ENCODE measurements around the gene CDC42BPB.

Gene CDC42BPB

DNA sequence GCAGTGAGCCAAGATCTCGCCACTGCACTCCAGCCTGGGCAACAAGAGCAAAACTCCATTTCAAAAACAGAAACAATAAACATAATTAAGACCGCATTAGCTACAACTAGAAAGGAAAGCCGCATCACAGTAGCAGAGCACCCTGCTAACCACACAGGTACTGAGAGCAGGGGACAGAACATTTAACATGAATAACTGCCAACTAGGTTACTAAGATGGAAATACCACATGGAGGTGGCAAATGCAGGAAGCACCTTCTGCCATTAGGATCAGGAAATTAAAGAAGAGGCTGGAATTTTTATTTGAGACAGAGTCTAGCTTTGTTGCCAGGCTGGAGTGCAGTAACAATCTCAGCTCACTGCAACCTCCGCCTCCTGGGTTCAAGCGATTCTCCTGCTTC, 41.9 kb downstream of the CDC42BPB start:
- DNase-seq, result no peak

- DNase-seq, result no peak
These were observed 42.7 kb downstream of the CDC42BPB start for GRCh38 chr14:103014466-103015228.

GRCh38 chr14:103013028-103013427, 44.3 kb downstream of the CDC42BPB start:
- DNase-seq, result no peak

- DNase-seq, result no peak
These were observed 47.8 kb downstream of the CDC42BPB start for GRCh38 chr14:103009559-103009958.

- DNase-seq, result no peak
These were observed 48.5 kb downstream of the CDC42BPB start for GRCh38 chr14:103008768-103009357.

DNA sequence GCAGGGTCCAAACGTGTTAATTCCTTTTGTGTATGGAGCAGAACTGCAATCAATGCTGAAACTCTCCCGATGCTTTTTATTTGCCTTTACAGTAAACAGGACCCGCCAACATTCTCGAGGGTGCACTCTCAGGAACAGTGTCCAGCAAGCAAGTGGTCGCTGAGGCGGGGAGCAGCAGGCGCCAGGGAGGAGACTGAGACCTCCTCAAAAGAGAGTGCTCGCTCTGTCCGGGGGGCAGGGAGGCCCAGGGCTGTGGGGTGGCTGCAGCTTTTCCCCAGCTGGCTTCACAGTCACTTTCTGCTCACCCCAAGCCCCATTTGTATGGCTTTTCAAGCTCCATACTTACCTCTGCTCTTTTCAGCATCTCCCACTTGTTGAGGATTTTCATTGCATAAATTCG, 49.2 kb downstream of the CDC42BPB start:
- no peak for DNase-seq

DNA sequence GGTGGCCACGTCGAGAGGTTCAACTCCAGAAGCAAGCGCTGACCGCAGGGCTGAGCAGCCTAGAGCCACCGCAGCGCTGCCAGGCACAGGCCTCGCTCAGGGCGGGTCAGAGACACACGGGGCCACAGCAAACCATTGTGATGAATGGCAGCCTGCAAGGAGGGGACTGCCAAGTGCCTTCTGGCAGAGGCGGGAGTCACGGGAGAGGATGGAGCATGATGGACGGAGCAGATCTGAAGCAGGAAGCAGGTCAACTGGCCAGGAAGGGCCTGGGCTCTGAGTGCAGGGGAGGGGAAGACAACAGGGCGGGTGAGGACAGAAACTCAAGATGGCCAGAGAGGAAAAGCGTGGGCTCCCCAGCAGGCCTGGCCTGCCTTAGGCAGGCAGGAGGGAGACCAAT, 49.8 kb downstream of the CDC42BPB start:
- DNase-seq, result no peak

DNA sequence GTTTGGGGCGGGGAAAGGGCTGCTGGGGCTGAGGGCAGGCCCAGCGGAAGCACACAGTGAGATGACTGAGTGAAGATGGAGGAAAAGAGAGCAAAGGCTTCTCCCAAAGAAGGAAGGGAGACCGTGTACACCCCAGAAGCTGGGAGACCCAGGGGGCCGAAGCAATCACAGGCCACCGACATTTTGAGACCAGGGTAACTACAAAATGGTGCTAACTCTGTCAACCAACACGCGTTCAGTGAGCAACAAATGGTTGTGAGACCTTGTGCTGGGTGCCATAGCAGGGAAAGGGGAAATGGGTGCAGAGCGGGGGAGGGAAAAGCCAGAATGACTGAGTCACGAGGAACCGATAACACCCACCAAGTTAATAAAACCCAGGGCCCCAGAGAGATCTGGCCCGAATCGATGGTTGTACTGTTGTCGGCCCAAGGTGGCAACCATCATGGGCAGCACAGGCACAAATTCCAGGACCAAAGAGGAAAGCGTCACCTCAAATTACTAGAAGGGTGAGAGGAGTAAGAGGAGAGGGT, 50.3 kb downstream of the CDC42BPB start:
- no peak for DNase-seq

GRCh38 chr14:103006106-103006505, 51.2 kb downstream of the CDC42BPB start:
- DNase-seq, result no peak

DNA sequence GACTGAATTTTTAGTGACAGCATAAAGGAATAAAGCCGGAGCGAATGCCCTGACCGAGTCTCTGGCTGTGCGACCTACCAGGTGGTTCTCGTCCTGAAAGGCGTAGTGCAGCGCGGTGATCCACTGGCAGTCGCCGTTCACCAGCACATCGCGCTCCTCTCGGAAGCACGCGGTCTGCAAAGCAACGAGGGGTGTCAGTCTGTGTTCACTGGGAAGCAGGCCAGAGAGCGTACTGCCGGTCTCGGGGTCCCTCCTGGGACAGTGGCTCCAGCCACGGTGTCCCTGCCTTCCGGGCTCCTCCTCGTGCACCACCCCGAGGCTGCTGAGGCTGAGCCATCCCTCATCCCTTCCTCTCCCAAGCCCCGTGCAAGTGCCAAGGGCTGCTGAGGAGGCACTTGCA, 53.5 kb downstream of the CDC42BPB start:
- no peak for DNase-seq

DNA sequence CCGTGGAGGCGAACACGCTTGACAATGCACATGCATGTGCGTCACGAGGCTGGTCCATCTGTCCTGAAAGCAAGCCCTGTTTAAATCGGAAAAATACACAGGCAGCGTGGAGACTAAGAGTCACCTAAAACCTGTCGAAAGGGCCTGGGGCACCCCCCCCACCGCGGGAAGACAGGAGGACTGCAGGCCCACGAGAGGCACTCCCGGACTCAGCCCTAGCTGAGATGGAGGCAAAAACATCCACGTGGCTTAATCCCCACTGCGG, 54.1 kb downstream of the CDC42BPB start:
- no peak for DNase-seq

DNA sequence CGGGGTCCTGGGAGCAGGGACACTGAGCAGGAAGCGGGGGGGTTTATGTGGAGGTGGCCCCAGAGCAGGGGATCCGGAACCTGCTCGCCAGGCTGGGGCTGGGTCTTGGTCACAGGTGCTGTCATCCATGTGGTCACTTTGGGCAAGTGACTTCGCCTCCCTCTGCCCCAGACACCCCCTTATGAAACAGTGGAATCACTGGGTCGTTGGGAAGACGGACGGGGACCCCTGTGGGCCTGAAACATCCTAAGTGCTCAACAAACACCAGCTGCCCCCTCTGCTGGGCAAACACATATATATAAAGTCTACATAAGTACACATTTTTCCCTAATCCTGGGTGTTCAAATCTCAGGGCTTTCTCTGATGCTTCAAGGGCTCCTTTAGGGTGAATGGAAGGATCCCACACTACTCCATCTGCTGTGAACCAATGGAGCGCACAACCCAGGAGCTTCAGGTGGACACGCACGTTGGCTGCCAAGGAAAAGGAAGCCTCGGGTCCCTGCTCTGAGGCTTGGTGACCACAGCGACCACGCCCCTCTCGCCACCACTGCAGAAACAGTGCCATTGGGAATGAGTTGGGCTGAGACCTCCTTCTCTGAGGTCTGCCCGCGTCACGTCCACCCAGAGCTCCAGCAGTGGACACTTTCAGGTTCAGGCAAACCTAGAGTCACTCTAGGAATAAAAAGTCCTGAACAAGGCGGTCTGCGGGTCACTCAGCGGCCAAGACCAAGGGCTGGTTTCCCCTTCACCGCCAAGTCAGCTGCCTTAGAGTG, 54.6 kb downstream of the CDC42BPB start:
- peak; percentile 2 for DNase-seq

GRCh38 chr14:103001651-103002396, 55.5 kb downstream of the CDC42BPB start:
- no peak for DNase-seq

GRCh38 chr14:103001226-103001625, 56.1 kb downstream of the CDC42BPB start:
- DNase-seq, result no peak

DNA sequence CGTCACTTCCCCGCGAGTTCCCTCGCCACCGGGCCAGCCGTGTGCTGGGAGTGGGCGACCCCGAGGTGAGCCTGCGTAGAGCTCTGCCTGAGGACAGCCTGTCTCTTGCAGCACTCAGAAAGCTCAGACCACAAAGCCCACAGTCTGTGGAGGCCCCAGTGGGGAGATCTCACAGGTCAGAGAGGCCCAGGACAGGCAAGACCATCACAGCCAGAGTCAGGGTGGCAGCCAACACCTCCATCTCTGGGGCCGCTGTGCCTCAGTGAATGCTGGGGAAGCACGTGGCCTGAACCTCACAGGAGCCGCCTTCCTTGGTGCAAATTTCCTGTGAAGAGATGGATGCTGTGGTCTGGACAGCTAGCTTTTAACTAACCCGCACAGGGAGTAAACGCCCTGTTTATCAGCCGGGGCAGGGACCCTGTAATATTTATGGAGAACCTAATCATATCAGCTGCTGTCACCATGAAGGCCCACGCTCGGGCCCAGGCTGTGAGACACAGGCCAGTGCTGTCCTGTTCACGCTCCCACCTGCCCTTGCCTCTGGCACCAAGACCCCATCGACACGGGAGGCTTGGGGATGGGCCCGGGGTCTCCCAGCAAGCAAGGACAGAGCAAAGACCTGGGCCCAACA, 56.9 kb downstream of the CDC42BPB start:
- DNase-seq, result no peak

GRCh38 chr14:102999227-102999895, 58.0 kb downstream of the CDC42BPB start:
- no peak for DNase-seq

GRCh38 chr14:102998393-102998792, 59.0 kb downstream of the CDC42BPB start:
- no peak for DNase-seq

DNA sequence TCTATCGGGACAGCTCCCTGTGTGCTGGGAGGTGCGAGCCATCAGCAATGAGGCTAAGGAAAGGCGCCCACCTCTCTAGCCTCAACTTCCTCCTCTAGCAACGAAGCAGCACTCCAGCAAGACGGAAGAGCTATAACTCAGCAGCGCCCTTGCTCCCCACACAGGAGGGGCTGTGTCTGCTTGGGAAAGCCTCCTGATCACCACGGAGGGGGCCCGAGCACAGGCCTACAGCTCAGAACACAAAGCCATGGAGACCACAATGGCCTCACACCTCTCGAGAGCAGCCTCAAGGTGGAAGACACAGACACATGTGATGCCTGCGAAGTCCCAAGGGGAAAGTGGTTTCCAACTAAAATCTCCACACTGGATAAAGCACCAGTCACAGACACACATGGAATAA, 60.4 kb downstream of the CDC42BPB start:
- DNase-seq, result no peak

DNA sequence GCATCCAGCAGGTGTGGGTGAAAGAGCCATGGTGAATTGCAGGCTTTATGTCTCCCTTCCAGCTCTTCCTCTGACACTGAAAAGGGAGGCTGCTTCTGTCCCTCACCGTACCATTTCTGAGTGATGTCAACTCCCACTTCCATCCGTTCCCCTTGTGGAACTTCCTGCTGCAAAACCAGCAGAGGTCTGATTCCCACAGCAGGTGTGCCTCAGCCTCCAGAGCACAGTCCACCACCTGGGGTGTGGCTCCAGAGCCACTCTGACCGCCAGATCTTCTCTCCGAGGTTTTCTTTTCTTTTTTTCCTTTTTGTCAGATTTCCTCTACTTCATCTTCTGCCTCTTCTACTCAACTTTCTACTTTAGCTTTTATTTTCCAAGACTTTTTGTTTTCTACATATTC, 62.7 kb downstream of the CDC42BPB start:
- DNase-seq, result no peak

GRCh38 chr14:102993523-102993922, 63.8 kb downstream of the CDC42BPB start:
- no peak for DNase-seq

DNA sequence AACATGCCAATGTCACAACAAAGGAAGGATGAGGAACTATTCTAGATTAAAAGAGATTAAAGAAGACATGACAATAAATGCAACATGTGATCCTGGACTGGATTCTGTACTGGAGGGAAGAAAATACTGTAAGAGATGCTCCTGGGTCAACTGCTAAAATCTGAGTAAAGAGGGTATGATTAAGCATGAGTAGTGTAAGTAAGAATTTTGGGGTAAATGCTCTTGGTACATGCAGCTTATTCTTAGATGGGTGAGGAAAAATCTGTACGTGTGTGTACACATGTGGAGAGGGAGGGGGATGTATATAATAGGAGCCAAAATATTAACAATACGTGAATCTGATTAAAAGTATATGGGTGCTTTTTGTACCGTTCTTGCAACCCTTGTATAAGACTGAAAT, 66.0 kb downstream of the CDC42BPB start:
- no peak for DNase-seq

DNA sequence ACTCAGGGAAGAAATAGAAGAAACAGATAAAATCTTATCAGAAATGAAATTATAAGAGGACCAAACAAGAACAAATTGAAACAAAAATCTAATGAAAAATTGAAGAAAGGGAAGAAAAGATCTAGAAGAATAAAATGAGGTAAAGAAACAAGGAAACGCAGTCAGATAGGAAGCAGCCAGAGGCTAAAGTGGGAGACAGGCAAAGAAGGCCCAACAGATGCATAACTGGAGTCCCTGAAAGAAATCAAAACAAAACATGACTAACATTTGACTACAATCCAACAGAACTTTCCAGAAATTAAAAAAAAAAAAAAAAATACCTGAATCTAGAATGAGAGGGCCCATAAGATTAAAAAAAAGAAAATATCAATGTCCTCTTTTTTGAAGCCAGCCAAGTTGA, 69.3 kb downstream of the CDC42BPB start:
- DNase-seq, result no peak
